AG08396 (cell line): ENCODE measurements around the gene DAPL1.

Experiments used
- DNase-seq: peaks from one replicate; pipeline ENCODE4 v3.0.0; 2012; ENCODE audit warnings: low spot score, mixed read lengths

Gene DAPL1

GRCh38 chr2:158777077-158777476 lies 18.0 kb upstream of the DAPL1 start:
- DNase-seq = no peak

GRCh38 chr2:158778243-158778642 lies 16.9 kb upstream of the DAPL1 start:
- DNase-seq = no peak

DNA sequence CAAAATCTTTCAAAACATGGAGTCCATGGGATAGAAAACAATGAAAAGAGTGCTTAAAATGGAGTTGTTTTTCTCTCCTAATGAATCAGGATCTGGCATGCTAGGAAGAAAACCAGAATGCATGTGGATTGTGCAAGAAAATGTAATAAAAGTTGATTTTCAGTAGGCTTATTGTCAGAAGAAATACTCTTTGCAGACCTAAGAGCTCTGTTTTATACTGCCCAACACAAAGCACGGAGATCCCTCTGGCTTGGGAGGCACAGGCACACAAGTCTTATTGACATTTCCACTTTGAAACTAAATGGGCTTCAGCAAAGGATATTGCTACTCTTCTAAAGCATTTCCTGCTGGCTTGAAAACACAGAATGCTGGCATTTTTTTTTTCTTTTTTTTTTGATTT lies 15.5 kb upstream of the DAPL1 start:
- DNase-seq = no peak

- DNase-seq = peak; percentile 27
Observed at GRCh38 chr2:158781353-158781961, 13.7 kb upstream of the DAPL1 start.

- no peak for DNase-seq
Observed at GRCh38 chr2:158782136-158782535, 13.0 kb upstream of the DAPL1 start.

DNA sequence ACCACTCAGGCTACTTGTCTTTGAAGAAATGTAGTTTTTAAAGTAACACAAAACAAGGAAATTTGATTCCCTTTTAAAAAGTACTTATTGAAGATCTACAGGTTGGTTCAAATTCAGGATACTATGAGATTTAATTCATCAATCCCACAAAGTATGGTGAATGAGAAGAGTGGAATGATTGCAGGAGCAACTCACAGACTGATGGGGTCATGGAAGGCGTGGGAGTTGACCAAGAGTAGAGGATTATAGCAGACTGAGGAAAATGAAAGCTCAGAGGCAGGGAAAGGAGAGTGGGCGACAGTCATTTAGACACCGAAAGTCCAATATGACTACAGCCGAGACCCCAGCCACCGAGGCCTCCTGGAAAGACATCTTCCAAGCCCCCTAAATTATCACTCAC lies 12.5 kb upstream of the DAPL1 start:
- DNase-seq = no peak

DNA sequence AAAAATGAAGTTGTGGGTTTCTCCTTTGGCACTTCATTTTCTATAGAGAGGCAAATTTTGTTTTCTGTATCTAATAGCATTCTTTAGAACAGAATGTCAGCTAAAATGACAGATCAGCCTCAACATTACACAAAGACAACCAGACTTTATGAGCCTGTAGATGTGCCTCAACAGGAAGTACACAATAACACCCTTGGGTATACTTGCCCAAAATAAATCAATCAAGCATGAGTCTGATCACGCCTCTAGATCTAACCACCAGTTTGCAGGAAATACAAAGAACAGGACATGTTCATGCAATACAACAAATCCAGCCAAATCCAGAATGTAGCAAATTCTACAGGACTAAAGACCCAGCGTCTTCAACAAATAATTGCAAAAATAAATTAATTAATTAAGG lies 11.2 kb upstream of the DAPL1 start:
- DNase-seq = no peak

DNA sequence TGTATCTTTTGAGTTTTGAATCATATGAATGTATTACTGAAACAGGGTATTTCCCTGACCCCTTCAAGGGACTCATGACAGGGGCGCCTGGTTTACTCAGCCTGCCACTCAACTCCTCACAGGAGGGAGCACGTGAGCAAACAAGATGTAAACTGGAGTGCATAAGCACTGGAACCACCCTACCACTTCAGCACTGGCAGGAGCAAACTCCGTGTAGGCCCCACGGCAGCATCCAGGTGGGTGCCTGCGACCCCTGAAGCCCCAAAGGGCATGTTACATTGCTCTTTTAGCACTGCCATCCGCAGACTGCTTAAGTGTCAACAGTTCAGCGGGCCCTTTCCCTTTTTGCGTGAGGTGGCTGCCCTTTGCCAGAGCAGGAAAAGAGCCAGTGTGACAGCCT lies 8.2 kb upstream of the DAPL1 start:
- no peak for DNase-seq

GRCh38 chr2:158788951-158789350 lies 6.2 kb upstream of the DAPL1 start:
- DNase-seq = no peak

GRCh38 chr2:158796652-158797051 lies 1.5 kb downstream of the DAPL1 start:
- DNase-seq = no peak

GRCh38 chr2:158797963-158798700 lies 3.0 kb downstream of the DAPL1 start:
- DNase-seq = no peak

GRCh38 chr2:158799181-158799580 lies 4.1 kb downstream of the DAPL1 start:
- DNase-seq = no peak

DNA sequence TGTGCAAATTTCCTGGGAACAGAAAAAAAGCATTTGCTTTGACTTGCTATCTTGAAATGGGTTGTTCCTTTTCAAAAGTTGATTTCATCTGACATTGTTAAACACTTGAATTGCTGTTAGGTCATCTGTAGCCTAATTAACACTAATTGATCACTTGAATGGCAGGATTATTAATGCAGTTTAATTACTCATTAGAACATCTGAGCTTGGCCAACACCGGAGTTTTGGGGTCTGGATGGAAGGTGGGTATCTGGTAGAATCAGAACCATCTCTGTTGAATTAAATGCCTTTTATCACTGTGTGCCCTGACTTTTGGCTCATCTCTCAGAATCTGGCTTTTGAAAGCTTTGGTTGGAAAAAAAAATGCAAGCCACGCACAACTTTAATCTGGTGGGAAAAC lies 8.4 kb downstream of the DAPL1 start:
- DNase-seq = no peak

- DNase-seq = no peak
Observed at GRCh38 chr2:158805255-158805654, 10.1 kb downstream of the DAPL1 start.

- no peak for DNase-seq
Observed at GRCh38 chr2:158805936-158806335, 10.8 kb downstream of the DAPL1 start.

- DNase-seq = no peak
Observed at GRCh38 chr2:158806941-158807340, 11.8 kb downstream of the DAPL1 start.

GRCh38 chr2:158808426-158808825 lies 13.3 kb downstream of the DAPL1 start:
- no peak for DNase-seq

- no peak for DNase-seq
Observed at GRCh38 chr2:158809816-158810215, 14.7 kb downstream of the DAPL1 start.

- no peak for DNase-seq
Observed at GRCh38 chr2:158810731-158811460, 15.8 kb downstream of the DAPL1 start.

- no peak for DNase-seq
Observed at GRCh38 chr2:158815166-158815565, 20.0 kb downstream of the DAPL1 start.

DNA sequence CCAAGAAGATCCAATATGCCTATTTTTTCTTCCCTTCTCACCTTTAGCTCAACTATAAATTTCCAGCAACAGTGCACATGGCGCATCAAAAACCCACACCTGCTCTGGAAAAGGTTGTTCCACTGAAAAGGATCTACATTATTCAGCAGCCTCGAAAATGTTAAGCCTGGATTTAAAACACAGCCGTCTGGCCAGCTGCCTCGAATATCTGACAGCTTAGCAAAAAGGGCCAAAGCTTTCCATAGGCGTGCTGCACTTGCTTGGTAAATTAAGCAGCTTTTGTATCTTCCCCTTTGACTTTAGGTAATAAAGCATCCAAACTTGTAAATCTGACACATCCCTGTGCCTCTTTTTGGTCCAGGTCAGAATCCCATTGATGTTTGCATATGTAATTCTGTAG lies 20.5 kb downstream of the DAPL1 start:
- no peak for DNase-seq

DNA sequence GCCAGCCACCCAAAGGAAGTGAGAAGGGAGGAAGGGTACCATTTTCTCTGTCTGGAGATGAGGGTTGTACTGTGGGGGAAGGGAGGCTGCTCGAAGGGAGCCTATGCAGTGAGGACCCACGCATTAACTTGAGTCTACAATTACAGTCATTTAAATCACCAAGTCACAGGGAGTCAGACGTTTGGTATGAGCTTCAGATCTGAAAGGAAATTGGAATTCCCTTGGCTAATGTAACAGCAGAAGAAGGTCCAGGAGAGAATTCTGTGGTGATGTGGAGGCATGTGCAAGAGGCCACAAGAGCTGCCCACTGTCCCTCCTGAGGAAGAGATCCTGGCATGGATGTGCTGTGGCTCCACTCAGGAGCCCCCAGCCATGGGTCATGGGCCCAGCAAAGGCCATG lies 22.5 kb downstream of the DAPL1 start:
- DNase-seq = no peak

DNA sequence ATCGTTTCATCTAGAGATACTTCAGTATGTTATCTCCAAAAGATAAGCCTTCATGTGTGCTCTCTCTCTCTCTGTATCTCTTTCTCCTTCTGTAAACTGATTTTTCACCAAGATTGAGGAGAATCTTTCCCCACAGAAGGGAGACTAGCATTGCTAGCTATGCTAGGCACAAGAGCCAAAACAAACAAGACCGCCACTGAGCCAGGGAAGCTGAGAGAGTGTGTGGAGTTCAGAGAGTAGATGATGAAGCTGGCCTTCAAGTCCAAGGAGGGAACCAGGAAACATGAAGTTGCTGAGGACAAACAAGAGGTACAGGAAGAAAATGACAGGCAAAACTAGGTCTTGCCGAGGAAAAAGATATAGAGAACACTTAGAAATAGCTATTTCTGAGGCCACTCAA lies 23.4 kb downstream of the DAPL1 start:
- DNase-seq = no peak
